Spleen (tissue), 11 donors: ENCODE measurements around the gene NUP107. TPM values are rescaled to one million over a fixed set of nuclear protein-coding genes. Genes with fewer than 3 reads are reported as not detected.

Experiments
- DNase-seq: peaks from one replicate; pipeline ENCODE4 v3.0.0-alpha.2; 2020
- H3K27ac ChIP-seq, 8 donors: fragments of 200-600 bp; sonication (generic) in 7 of 8; 1 replicate in 4 of 8; 2 replicates in 4 of 8; pipeline versions ENCODE4 v1.5.0 to v1.8.0; 2016 to 2021; ENCODE audit warnings: inconsistent platforms in 4 of 8, mild to moderate bottlenecking in 4 of 8, moderate library complexity in 1 of 8
- H3K27me3 ChIP-seq, 7 donors: fragments of 200-600 bp; sonication (generic) in 6 of 7; replicated peaks in 1 of 7; 1 replicate in 4 of 7; 2 replicates in 3 of 7; pipeline versions ENCODE4 v1.5.0 to v1.8.0; 2016 to 2021; ENCODE audit warnings: inconsistent platforms in 3 of 7, mild to moderate bottlenecking in 1 of 7
- H3K36me3 ChIP-seq, 6 donors: fragments of 200-600 bp; sonication (generic) in 5 of 6; 1 replicate in 4 of 6; 2 replicates in 2 of 6; pipeline versions ENCODE4 v1.5.0 to v1.8.0; 2016 to 2021; ENCODE audit warnings: inconsistent platforms in 2 of 6
- H3K4me1 ChIP-seq, 6 donors: fragments of 200-600 bp; sonication (generic) in 5 of 6; 1 replicate in 3 of 6; 2 replicates in 3 of 6; pipeline versions ENCODE4 v1.5.0 to v1.8.0; 2016 to 2021; ENCODE audit warnings: inconsistent platforms in 3 of 6
- H3K4me3 ChIP-seq, 8 donors: fragments of 200-600 bp; sonication (generic) in 7 of 8; 1 replicate in 4 of 8; 2 replicates in 4 of 8; pipeline versions ENCODE4 v1.5.0 to v1.8.0; 2016 to 2021; ENCODE audit warnings: inconsistent platforms in 4 of 8, mild to moderate bottlenecking in 4 of 8, moderate library complexity in 2 of 8
- H3K9me3 ChIP-seq, 8 donors: fragments of 200-600 bp; sonication (generic) in 7 of 8; 1 replicate in 4 of 8; 2 replicates in 4 of 8; pipeline versions ENCODE4 v1.5.0 to v1.8.0; 2016 to 2021; ENCODE audit warnings: inconsistent platforms in 4 of 8
- POLR2A ChIP-seq, 3 donors: fragments of 450-650 bp; IDR thresholded peaks; one replicate each; pipeline ENCODE4 v1.5.1; 2017; ENCODE audit warnings: antibody characterized with exemption in 3 of 3, mild to moderate bottlenecking in 1 of 3
- POLR2AphosphoS5 ChIP-seq, 3 donors: sonication (generic); formaldehyde crosslinking; IDR thresholded peaks; one replicate each; pipeline ENCODE4 v1.5.1; 2017; ENCODE audit warnings: antibody characterized with exemption in 3 of 3
- WGBS, 5 donors: extraction: QIAGEN DNeasy Blood & Tissue Kit in 3 of 5; methylation state at CpG; one replicate each; pipeline versions ENCODE4 v1.1.5 to v1.1.7; 2013 to 2018; 5-methylcytosine and 5-hydroxymethylcytosine counted together
- intact Hi-C: fragments of 100-400 bp; cut with DNase I; formaldehyde crosslinking; loops from one replicate; pipeline ENCODE4 v1.15.0; 2023; ENCODE audit warnings: low total_unique reads
- polyA plus RNA-seq, 3 donors: library from polyadenylated mRNA; stranded (reverse); fragments of 200-250 nt; gene quantifications; one replicate each; pipeline ENCODE4 v1.2.1, GENCODE V29; 2013
- total RNA-seq, 7 donors: library from RNA; depleted of rRNA in 3 of 7; stranded (reverse); fragments of >200 nt in 3 of 7; fragmentation: NEBNext Ultra II Directional in 4 of 7; extraction: Animal tissue kit (Norgen Biotek cat#: 25700) in 4 of 7; gene quantifications; one replicate each; pipeline versions ENCODE4 v1.1.0 to v1.2.1, GENCODE V29; 2016 to 2021
- TF ChIP-seq, protein P1 (sequence below), 11 experiments: fragments of 200-600 bp in 7 of 11; fragments of 450-650 bp in 4 of 11; sonication (generic) in 4 of 11; IDR thresholded peaks in 8 of 11; conservative IDR thresholded peaks in 3 of 11; 1 replicate in 7 of 11; 2 replicates in 4 of 11; pipeline versions ENCODE4 v1.4.0 to v1.8.0; 2016 to 2021; ENCODE audit warnings: antibody characterized with exemption in 11 of 11, inconsistent platforms in 4 of 11, mild to moderate bottlenecking in 1 of 11
- donor health status: healthy with polysubstance abuse.
- donor health status: DM: no; HTN: no; CAD: no; lungs with moderate emphysema.
- donor health status: DM: no; HTN: no; CAD: no.
- donor health status: Bipolar disorder and iron deficiency.
- donor health status: healthy.
- donor health status: DM: no; HTN: no; CAD: no.
- donor health status: DM: yes; HTN: yes; CAD: no.

Gene NUP107
- total and polyA plus RNA-seq, 10 donors: 19.7 to 61.4 (median 50.5) TPM

DNA sequence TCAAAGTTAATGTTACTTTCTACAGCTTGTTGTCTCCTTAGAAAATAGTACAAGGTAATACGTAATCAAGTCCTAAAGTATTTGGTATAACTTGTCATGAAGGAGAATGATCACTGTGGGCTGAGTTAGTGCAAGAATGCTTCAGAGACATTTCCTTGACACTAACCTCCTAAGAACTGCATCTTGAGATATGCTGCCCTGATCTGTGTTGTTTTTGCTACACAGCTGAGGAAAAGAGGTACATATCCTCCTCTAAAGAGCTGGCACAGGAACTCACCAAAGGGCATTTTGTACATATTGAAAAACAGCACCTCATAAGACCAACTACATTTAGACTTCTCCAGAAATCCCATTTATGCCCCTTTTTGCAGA, 47.4 kb upstream of the NUP107 start:
- Histone ChIP-seq H3K4me3 (no peak overlapping the region), H3K9me3 (no peaks in the 10 kb centered on the region), H3K27me3 (no peaks in the 10 kb centered on the region), H3K27ac (peak overlapping the region in 3 of 8 donors; percentile 10 to 53 (median 24)), H3K36me3 (peaks cover 0 to 19% (median 6%) of the 10 kb centered on the region in 6 donors), H3K4me1 (peaks cover 59 to 100% (median 85%) of the 10 kb centered on the region in 6 donors)
- intact Hi-C loops: no loop called here
- 85 to 91% (median 88%) methylated on average over 1 of the region's 1 CpG for WGBS, 5 donors
- no peak for TF ChIP-seq POLR2AphosphoS5 (IDR thresholded peaks at IDR 0.05)
- TF ChIP-seq, protein P1, sequence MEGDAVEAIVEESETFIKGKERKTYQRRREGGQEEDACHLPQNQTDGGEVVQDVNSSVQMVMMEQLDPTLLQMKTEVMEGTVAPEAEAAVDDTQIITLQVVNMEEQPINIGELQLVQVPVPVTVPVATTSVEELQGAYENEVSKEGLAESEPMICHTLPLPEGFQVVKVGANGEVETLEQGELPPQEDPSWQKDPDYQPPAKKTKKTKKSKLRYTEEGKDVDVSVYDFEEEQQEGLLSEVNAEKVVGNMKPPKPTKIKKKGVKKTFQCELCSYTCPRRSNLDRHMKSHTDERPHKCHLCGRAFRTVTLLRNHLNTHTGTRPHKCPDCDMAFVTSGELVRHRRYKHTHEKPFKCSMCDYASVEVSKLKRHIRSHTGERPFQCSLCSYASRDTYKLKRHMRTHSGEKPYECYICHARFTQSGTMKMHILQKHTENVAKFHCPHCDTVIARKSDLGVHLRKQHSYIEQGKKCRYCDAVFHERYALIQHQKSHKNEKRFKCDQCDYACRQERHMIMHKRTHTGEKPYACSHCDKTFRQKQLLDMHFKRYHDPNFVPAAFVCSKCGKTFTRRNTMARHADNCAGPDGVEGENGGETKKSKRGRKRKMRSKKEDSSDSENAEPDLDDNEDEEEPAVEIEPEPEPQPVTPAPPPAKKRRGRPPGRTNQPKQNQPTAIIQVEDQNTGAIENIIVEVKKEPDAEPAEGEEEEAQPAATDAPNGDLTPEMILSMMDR (IDR thresholded peaks at IDR 0.05 in 8 of 11, conservative IDR thresholded peaks at IDR 0.05 in 3 of 11): no peak
- TF ChIP-seq POLR2A (IDR thresholded peaks at IDR 0.05): no peak
- DNase-seq: no peak

DNA sequence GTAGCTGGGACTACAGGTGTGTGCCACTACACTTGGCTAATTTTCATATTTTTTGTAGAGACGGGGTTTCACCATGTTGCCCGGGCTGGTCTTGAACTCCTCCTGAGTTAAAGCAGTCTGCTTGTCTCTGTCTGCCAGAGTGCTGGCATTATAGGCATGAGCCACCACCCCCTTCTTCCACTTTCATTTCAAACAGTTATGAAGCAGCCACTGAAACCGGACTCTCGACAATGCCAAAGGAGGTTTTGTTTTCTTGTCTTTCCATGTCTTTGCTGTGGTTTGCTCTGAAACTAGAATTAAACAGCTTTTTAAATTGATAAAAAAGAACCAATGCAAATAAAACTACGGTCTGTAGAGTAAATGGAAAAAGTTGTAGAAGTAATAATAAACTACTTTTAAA, 45.6 kb upstream of the NUP107 start:
- Histone ChIP-seq H3K27me3 (no peaks in the 10 kb centered on the region), H3K27ac (peak overlapping the region in 4 of 8 donors; percentile 19 to 55 (median 33)), H3K4me3 (peak overlapping the region in 1 of 8 donors; percentile 24), H3K36me3 (peaks cover 0 to 23% (median 6%) of the 10 kb centered on the region in 6 donors), H3K4me1 (peaks cover 55 to 100% (median 82%) of the 10 kb centered on the region in 6 donors), H3K9me3 (no peaks in the 10 kb centered on the region)
- no peak for DNase-seq
- intact Hi-C loops: no loop called here
- TF ChIP-seq POLR2AphosphoS5 (IDR thresholded peaks at IDR 0.05): peak in 2 of 3 donors; percentile 27 to 46
- TF ChIP-seq, protein P1 (IDR thresholded peaks at IDR 0.05 in 8 of 11, conservative IDR thresholded peaks at IDR 0.05 in 3 of 11): no peak
- WGBS, 5 donors: 22 to 44% (median 29%) methylated on average over 5 of the region's 5 CpGs

DNA sequence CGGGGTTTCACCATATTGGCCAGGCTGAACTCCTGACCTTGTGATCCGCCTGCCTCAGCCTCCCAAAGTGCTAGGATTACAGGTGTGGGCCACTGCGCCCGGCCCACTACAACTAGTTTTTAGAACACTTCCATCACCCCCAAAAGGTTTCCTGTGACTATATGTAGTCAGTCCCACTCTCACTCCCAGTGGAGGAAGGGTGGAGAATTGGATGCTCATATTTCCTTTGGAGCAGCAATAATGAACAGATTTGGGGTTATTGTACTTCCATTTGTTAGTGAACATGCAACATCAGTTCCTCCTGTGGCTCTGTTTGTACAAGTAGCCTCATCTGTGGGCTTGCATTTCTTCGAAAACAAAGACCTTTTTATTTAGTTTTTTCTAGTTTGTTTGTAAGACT, 40.3 kb upstream of the NUP107 start:
- Histone ChIP-seq H3K9me3 (no peaks in the 10 kb centered on the region), H3K4me3 (no peak overlapping the region), H3K27me3 (no peaks in the 10 kb centered on the region), H3K27ac (peak overlapping the region in 1 of 8 donors; percentile 55), H3K4me1 (peaks cover 23 to 100% (median 59%) of the 10 kb centered on the region in 6 donors), H3K36me3 (peaks cover 0 to 48% (median 27%) of the 10 kb centered on the region in 6 donors)
- intact Hi-C loops: no loop called here
- TF ChIP-seq, protein P1 (IDR thresholded peaks at IDR 0.05 in 8 of 11, conservative IDR thresholded peaks at IDR 0.05 in 3 of 11): no peak
- TF ChIP-seq POLR2AphosphoS5 (IDR thresholded peaks at IDR 0.05) (no peak), POLR2A (IDR thresholded peaks at IDR 0.05) (no peak)
- 87 to 98% (median 93%) methylated on average over 5 of the region's 5 CpGs for WGBS, 5 donors
- DNase-seq: no peak

DNA sequence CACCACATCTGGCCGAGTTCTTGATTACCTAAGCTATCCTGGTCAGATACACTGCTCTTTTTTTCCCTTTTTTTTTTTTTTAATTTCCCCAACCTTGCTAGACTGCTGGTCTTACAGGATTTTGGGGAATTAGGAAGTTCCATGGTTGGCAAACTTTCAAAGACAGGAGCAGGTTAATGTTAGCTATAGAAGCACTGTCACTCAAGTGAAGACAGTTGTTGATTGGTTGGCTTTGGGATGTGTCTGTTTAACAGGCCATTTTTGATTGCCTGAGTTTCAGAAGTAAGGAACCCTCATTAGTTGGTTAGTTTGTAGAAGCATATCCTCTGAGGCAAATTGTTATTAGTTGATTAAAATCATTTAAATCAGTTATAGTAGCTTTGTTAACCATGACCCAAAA, 39.3 kb upstream of the NUP107 start:
- 54 to 82% (median 79%) methylated on average over 1 of the region's 1 CpG for WGBS, 5 donors
- no peak for DNase-seq
- intact Hi-C loops: no loop called here
- TF ChIP-seq POLR2AphosphoS5 (IDR thresholded peaks at IDR 0.05): no peak
- TF ChIP-seq POLR2A (IDR thresholded peaks at IDR 0.05): no peak
- TF ChIP-seq, protein P1 (IDR thresholded peaks at IDR 0.05 in 8 of 11, conservative IDR thresholded peaks at IDR 0.05 in 3 of 11): no peak
- Histone ChIP-seq H3K27me3 (no peaks in the 10 kb centered on the region), H3K27ac (no peak overlapping the region), H3K4me1 (peaks cover 17 to 93% (median 50%) of the 10 kb centered on the region in 6 donors), H3K4me3 (no peak overlapping the region), H3K9me3 (no peaks in the 10 kb centered on the region), H3K36me3 (peaks cover 0 to 55% (median 36%) of the 10 kb centered on the region in 6 donors)
